Measurements from ENCODE around the gene IKZF3. TPM values are rescaled to one million over a fixed set of nuclear protein-coding genes. Genes with fewer than 3 reads are reported as not detected.
"Not testable (repeated sequence)": the region's sequence is repeated elsewhere in the genome, so short reads cannot be mapped to it uniquely, and the experiment has no call there.

Gene IKZF3
- total RNA-seq, 1 donor from 2014 or later = 0.34 TPM

- Histone ChIP-seq H3K4me3 (ENCODE audit: insufficient read depth, low read depth, low read length) (no peak overlapping the region), H3K27me3 (ENCODE audit: insufficient read depth, low read length) (peaks cover 23% of the 10 kb centered on the region), H3K9ac (ENCODE audit: low read length) (no peak overlapping the region), H3K4me2 (ENCODE audit: low read length) (no peak overlapping the region), H3K9me3 (ENCODE audit: insufficient read depth, low read depth, low read length) (no peaks in the 10 kb centered on the region), H4K20me1 (ENCODE audit: insufficient read depth, low read length) (no peaks in the 10 kb centered on the region), H3K79me2 (ENCODE audit: insufficient read depth, low read length) (no peaks in the 10 kb centered on the region), H3K4me1 (ENCODE audit: insufficient read depth, low read length) (peaks cover 7% of the 10 kb centered on the region), H2AFZ (ENCODE audit: low read depth, low read length) (no peak overlapping the region), H3K36me3 (ENCODE audit: insufficient read depth, low read length) (no peaks in the 10 kb centered on the region), H3K27ac (ENCODE audit: low read depth, low read length) (no peak overlapping the region)
- Mint-ChIP-seq H3K4me1 (ENCODE audit: low read depth, unreplicated experiment) (peaks cover 17% of the 10 kb centered on the region), H3K9me3 (ENCODE audit: unreplicated experiment) (peaks cover 16% of the 10 kb centered on the region), H3K4me3 (ENCODE audit: unreplicated experiment) (no peak overlapping the region), H3K27ac (ENCODE audit: unreplicated experiment) (no peak overlapping the region), H3K27me3 (ENCODE audit: low read depth, unreplicated experiment) (peaks cover 12% of the 10 kb centered on the region), H3K36me3 (ENCODE audit: low read depth, unreplicated experiment) (peaks cover 7% of the 10 kb centered on the region)
- TF ChIP-seq EZH2 (IDR thresholded peaks at IDR 0.05; ENCODE audit: insufficient read depth, low read length) (no peak), CTCF (IDR thresholded peaks at IDR 0.05; ENCODE audit: insufficient read depth, low read depth, low read length) (no peak)
- FAIRE-seq (no peak), DNase-seq (ENCODE audit: low read depth) (no peak)
Observed at GRCh38 chr17:39765175-39765574, 98.9 kb downstream of the IKZF3 start.

GRCh38 chr17:39764171-39764570 is 99.9 kb downstream of the IKZF3 start:
- H3K36me3 ChIP-seq (ENCODE audit: insufficient read depth, low read length); H3K4me1 ChIP-seq (ENCODE audit: insufficient read depth, low read length); H3K4me2 ChIP-seq (ENCODE audit: low read length); H3K9me3 ChIP-seq (ENCODE audit: insufficient read depth, low read depth, low read length); H2AFZ ChIP-seq (ENCODE audit: low read depth, low read length); DNase-seq (ENCODE audit: low read depth); H4K20me1 ChIP-seq (ENCODE audit: insufficient read depth, low read length); FAIRE-seq; H3K79me2 ChIP-seq (ENCODE audit: insufficient read depth, low read length); H3K9ac ChIP-seq (ENCODE audit: low read length); H3K4me3 ChIP-seq (ENCODE audit: insufficient read depth, low read depth, low read length); H3K27ac Mint-ChIP-seq (ENCODE audit: unreplicated experiment); H3K36me3 Mint-ChIP-seq (ENCODE audit: low read depth, unreplicated experiment); H3K27ac ChIP-seq (ENCODE audit: low read depth, low read length); H3K4me3 Mint-ChIP-seq (ENCODE audit: unreplicated experiment): not testable (repeated sequence)
- peaks cover 12% of the 10 kb centered on the region for H3K27me3 Mint-ChIP-seq (ENCODE audit: low read depth, unreplicated experiment)
- H3K9me3 Mint-ChIP-seq (ENCODE audit: unreplicated experiment) = peaks cover 16% of the 10 kb centered on the region
- peaks cover 14% of the 10 kb centered on the region for H3K4me1 Mint-ChIP-seq (ENCODE audit: low read depth, unreplicated experiment)
- H3K27me3 ChIP-seq (ENCODE audit: insufficient read depth, low read length) = peaks cover 23% of the 10 kb centered on the region

DNA sequence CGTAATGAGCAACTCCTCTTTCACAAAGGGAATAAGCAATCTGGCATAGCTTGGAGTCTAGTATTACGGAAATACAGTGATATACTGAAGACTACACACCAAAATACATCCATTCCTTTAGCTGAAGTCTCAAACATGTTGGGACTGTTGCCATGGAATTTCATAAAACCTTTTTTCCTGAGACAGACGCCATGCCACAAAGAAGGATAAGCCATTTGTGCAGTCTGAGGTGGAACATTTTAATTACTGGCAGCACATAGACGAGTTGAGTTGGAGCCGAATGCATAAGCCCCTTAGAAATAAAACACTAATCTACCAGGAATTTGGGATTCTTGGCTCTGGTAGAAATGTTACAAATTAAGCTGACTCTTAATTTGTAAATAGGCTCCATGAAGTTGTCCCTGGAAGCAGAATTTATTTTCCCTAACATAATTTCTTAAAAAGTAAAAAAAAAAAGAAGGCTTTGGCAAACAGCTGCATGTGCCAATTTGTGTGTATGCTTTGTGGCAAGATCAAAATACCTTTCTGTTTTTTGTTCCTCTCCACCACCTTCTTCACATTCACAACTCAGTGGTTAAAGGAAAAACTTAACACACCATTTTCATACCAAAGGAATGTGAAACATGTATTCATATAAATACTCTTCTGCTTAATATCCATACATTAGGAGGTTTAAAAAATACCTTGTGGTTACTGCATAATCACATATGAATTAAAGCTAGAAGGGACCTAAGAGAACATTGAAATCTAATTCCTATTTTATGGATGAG is 100.9 kb downstream of the IKZF3 start:
- Histone ChIP-seq H3K9ac (ENCODE audit: low read length) (no peak overlapping the region), H3K27me3 (ENCODE audit: insufficient read depth, low read length) (peaks cover 17% of the 10 kb centered on the region), H3K4me1 (ENCODE audit: insufficient read depth, low read length) (peaks cover 11% of the 10 kb centered on the region), H3K36me3 (ENCODE audit: insufficient read depth, low read length) (no peaks in the 10 kb centered on the region), H3K9me3 (ENCODE audit: insufficient read depth, low read depth, low read length) (no peaks in the 10 kb centered on the region), H3K4me2 (ENCODE audit: low read length) (peak overlapping the region; percentile 35), H3K27ac (ENCODE audit: low read depth, low read length) (no peak overlapping the region), H3K4me3 (ENCODE audit: insufficient read depth, low read depth, low read length) (no peak overlapping the region), H2AFZ (ENCODE audit: low read depth, low read length) (no peak overlapping the region), H3K79me2 (ENCODE audit: insufficient read depth, low read length) (no peaks in the 10 kb centered on the region), H4K20me1 (ENCODE audit: insufficient read depth, low read length) (no peaks in the 10 kb centered on the region)
- Mint-ChIP-seq H3K9me3 (ENCODE audit: unreplicated experiment) (peaks cover 16% of the 10 kb centered on the region), H3K27me3 (ENCODE audit: low read depth, unreplicated experiment) (peaks cover 10% of the 10 kb centered on the region), H3K4me1 (ENCODE audit: low read depth, unreplicated experiment) (peaks cover 23% of the 10 kb centered on the region), H3K4me3 (ENCODE audit: unreplicated experiment) (no peak overlapping the region), H3K36me3 (ENCODE audit: low read depth, unreplicated experiment) (peaks cover 7% of the 10 kb centered on the region), H3K27ac (ENCODE audit: unreplicated experiment) (no peak overlapping the region)
- TF ChIP-seq EZH2 (IDR thresholded peaks at IDR 0.05; ENCODE audit: insufficient read depth, low read length) (no peak), CTCF (IDR thresholded peaks at IDR 0.05; ENCODE audit: insufficient read depth, low read depth, low read length) (no peak)
- FAIRE-seq = no peak
- DNase-seq (ENCODE audit: low read depth) = peak; percentile 64
